ENCODE results near the gene SH2D4B.

Gene SH2D4B

GRCh38 chr10:80535671-80536360 lies 1.9 kb upstream of the SH2D4B start:
- Histone ChIP-seq H3K9me3 (no peaks in the 10 kb centered on the region), H3K4me1 (ENCODE audit: control insufficient read depth in 1 of 2, insufficient read depth in 1 of 2, low read depth in 1 of 2, low read length in 1 of 2) (peaks cover 33 to 36% of the 10 kb centered on the region in 2 experiments), H3K27ac (peak overlapping the region; percentile 91), H3K27me3 (no peaks in the 10 kb centered on the region), H3K36me3 (no peaks in the 10 kb centered on the region), H3K4me3 (ENCODE audit: low read depth in 1 of 2, low read length in 1 of 2) (peak overlapping the region; percentile 68 to 75)
- TF ChIP-seq CTCF (IDR thresholded peaks at IDR 0.05) = peak; percentile 73

- TF ChIP-seq CTCF (IDR thresholded peaks at IDR 0.05) = no peak
- Histone ChIP-seq H3K27ac (peak overlapping the region; percentile 91), H3K36me3 (no peaks in the 10 kb centered on the region), H3K4me3 (ENCODE audit: low read depth in 1 of 2, low read length in 1 of 2) (peak overlapping the region; percentile 68 to 75), H3K4me1 (ENCODE audit: control insufficient read depth in 1 of 2, insufficient read depth in 1 of 2, low read depth in 1 of 2, low read length in 1 of 2) (peaks cover 28 to 30% of the 10 kb centered on the region in 2 experiments), H3K27me3 (no peaks in the 10 kb centered on the region), H3K9me3 (no peaks in the 10 kb centered on the region)
These were observed 1.3 kb upstream of the SH2D4B start for GRCh38 chr10:80536361-80536835.

GRCh38 chr10:80537086-80537735 lies 491 bp upstream of the SH2D4B start:
- peaks cover 23% of the 10 kb centered on the region in 2 experiments for H3K4me1 ChIP-seq (ENCODE audit: control insufficient read depth in 1 of 2, insufficient read depth in 1 of 2, low read depth in 1 of 2, low read length in 1 of 2)
- TF ChIP-seq CTCF (IDR thresholded peaks at IDR 0.05) = no peak
- H3K4me3 ChIP-seq (ENCODE audit: low read depth in 1 of 2, low read length in 1 of 2) = no peak overlapping the region
- H3K27ac ChIP-seq = peak overlapping the region; percentile 91
- H3K27me3 ChIP-seq = no peaks in the 10 kb centered on the region
- H3K9me3 ChIP-seq = no peaks in the 10 kb centered on the region
- no peaks in the 10 kb centered on the region for H3K36me3 ChIP-seq

GRCh38 chr10:80538481-80539185 lies 931 bp downstream of the SH2D4B start:
- Histone ChIP-seq H3K36me3 (no peaks in the 10 kb centered on the region), H3K9me3 (no peaks in the 10 kb centered on the region), H3K4me1 (ENCODE audit: control insufficient read depth in 1 of 2, insufficient read depth in 1 of 2, low read depth in 1 of 2, low read length in 1 of 2) (peaks cover 15% of the 10 kb centered on the region in 2 experiments), H3K4me3 (ENCODE audit: low read depth in 1 of 2, low read length in 1 of 2) (no peak overlapping the region), H3K27ac (no peak overlapping the region), H3K27me3 (no peaks in the 10 kb centered on the region)
- TF ChIP-seq CTCF (IDR thresholded peaks at IDR 0.05) = no peak

GRCh38 chr10:80539421-80540031 lies 1.8 kb downstream of the SH2D4B start:
- H3K9me3 ChIP-seq = no peaks in the 10 kb centered on the region
- H3K4me3 ChIP-seq (ENCODE audit: low read depth in 1 of 2, low read length in 1 of 2) = no peak overlapping the region
- TF ChIP-seq CTCF (IDR thresholded peaks at IDR 0.05) = no peak
- no peaks in the 10 kb centered on the region for H3K27me3 ChIP-seq
- H3K4me1 ChIP-seq (ENCODE audit: control insufficient read depth in 1 of 2, insufficient read depth in 1 of 2, low read depth in 1 of 2, low read length in 1 of 2) = peaks cover 15% of the 10 kb centered on the region in 2 experiments
- no peaks in the 10 kb centered on the region for H3K36me3 ChIP-seq
- no peak overlapping the region for H3K27ac ChIP-seq

All from neutrophil (primary cell).